Right atrium auricular region (tissue), 2 donors: ENCODE results near the gene SERP2. TPM values are rescaled to one million over a fixed set of nuclear protein-coding genes. Genes with fewer than 3 reads are reported as not detected.

ENCODE experiments used
- DNase-seq: peaks from one replicate; pipeline ENCODE4 v3.0.0-alpha.2; 2019; ENCODE audit warnings: low spot score
- H3K27ac ChIP-seq, 2 donors: fragments of 200-600 bp; sonication (generic); 1 replicate in 1 of 2; 2 replicates in 1 of 2; pipeline ENCODE4 v1.5.1; 2016 to 2019
- H3K27me3 ChIP-seq, 2 donors: fragments of 200-600 bp; sonication (generic); one replicate each; pipeline versions ENCODE4 v1.5.1 to v1.6.0; 2017 to 2019
- H3K36me3 ChIP-seq: fragments of 200-600 bp; sonication (generic); one replicate; pipeline ENCODE4 v1.5.1; 2016
- H3K4me1 ChIP-seq, 2 donors: fragments of 200-600 bp; sonication (generic); one replicate each; pipeline versions ENCODE4 v1.5.1 to v1.6.0; 2017 to 2019
- H3K4me3 ChIP-seq, 2 donors: fragments of 200-600 bp; sonication (generic); 1 replicate in 1 of 2; 2 replicates in 1 of 2; pipeline ENCODE4 v1.5.1; 2017 to 2019; ENCODE audit warnings: mild to moderate bottlenecking in 1 of 2, moderate library complexity in 1 of 2
- H3K9me3 ChIP-seq, 2 donors: fragments of 200-600 bp; sonication (generic); one replicate each; pipeline ENCODE4 v1.5.1; 2019
- CTCF ChIP-seq, 2 donors: fragments of 200-600 bp; sonication (generic); IDR thresholded peaks; one replicate each; pipeline ENCODE4 v1.5.1; 2019; ENCODE audit warnings: antibody characterized with exemption in 2 of 2
- total RNA-seq, 2 donors: library from RNA; depleted of rRNA; stranded (reverse); fragments of >200 nt; gene quantifications; one replicate each; pipeline ENCODE4 v1.1.0, GENCODE V29; 2016

The SERP2 gene
- total RNA-seq, 2 donors from 2014 or later = 15.4 to 17.7 TPM

- TF ChIP-seq CTCF (IDR thresholded peaks at IDR 0.05) = no peak
- Histone ChIP-seq H3K36me3 (no peaks in the 10 kb centered on the region), H3K27me3 (no peaks in the 10 kb centered on the region), H3K27ac (no peak overlapping the region), H3K4me3 (no peak overlapping the region), H3K9me3 (no peaks in the 10 kb centered on the region), H3K4me1 (no peaks in the 10 kb centered on the region)
- no peak for DNase-seq
Observed at GRCh38 chr13:44412346-44412935, 38.8 kb downstream of the SERP2 start.

- Histone ChIP-seq H3K4me3 (no peak overlapping the region), H3K27me3 (no peaks in the 10 kb centered on the region), H3K9me3 (no peaks in the 10 kb centered on the region), H3K4me1 (no peaks in the 10 kb centered on the region), H3K36me3 (no peaks in the 10 kb centered on the region), H3K27ac (no peak overlapping the region)
- no peak for TF ChIP-seq CTCF (IDR thresholded peaks at IDR 0.05)
- no peak for DNase-seq
Observed at GRCh38 chr13:44413095-44413494, 39.5 kb downstream of the SERP2 start.

GRCh38 chr13:44414716-44415115, 41.1 kb downstream of the SERP2 start:
- Histone ChIP-seq H3K9me3 (no peaks in the 10 kb centered on the region), H3K27ac (no peak overlapping the region), H3K27me3 (no peaks in the 10 kb centered on the region), H3K4me1 (no peaks in the 10 kb centered on the region), H3K36me3 (no peaks in the 10 kb centered on the region), H3K4me3 (no peak overlapping the region)
- DNase-seq = no peak
- no peak for TF ChIP-seq CTCF (IDR thresholded peaks at IDR 0.05)

GRCh38 chr13:44415815-44416214, 42.2 kb downstream of the SERP2 start:
- H3K27ac ChIP-seq = no peak overlapping the region
- no peak for TF ChIP-seq CTCF (IDR thresholded peaks at IDR 0.05)
- H3K9me3 ChIP-seq = no peaks in the 10 kb centered on the region
- H3K4me1 ChIP-seq = no peaks in the 10 kb centered on the region
- no peaks in the 10 kb centered on the region for H3K27me3 ChIP-seq
- no peak for DNase-seq
- no peak overlapping the region for H3K4me3 ChIP-seq
- H3K36me3 ChIP-seq = no peaks in the 10 kb centered on the region

GRCh38 chr13:44416301-44416700, 42.7 kb downstream of the SERP2 start:
- no peak for TF ChIP-seq CTCF (IDR thresholded peaks at IDR 0.05)
- no peaks in the 10 kb centered on the region for H3K27me3 ChIP-seq
- H3K4me3 ChIP-seq = no peak overlapping the region
- no peaks in the 10 kb centered on the region for H3K36me3 ChIP-seq
- no peak overlapping the region for H3K27ac ChIP-seq
- H3K9me3 ChIP-seq = no peaks in the 10 kb centered on the region
- H3K4me1 ChIP-seq = no peaks in the 10 kb centered on the region
- no peak for DNase-seq

GRCh38 chr13:44416744-44417143, 43.1 kb downstream of the SERP2 start:
- Histone ChIP-seq H3K27ac (no peak overlapping the region), H3K9me3 (no peaks in the 10 kb centered on the region), H3K27me3 (no peaks in the 10 kb centered on the region), H3K4me1 (no peaks in the 10 kb centered on the region), H3K36me3 (no peaks in the 10 kb centered on the region), H3K4me3 (no peak overlapping the region)
- no peak for DNase-seq
- TF ChIP-seq CTCF (IDR thresholded peaks at IDR 0.05) = no peak
